NB4 (cell line): Measurements from ENCODE around the gene ESR2.
"Not testable (repeated sequence)": the region's sequence is repeated elsewhere in the genome, so short reads cannot be mapped to it uniquely, and the experiment has no call there.

Source experiments
- DNase-seq: peaks from one replicate; pipeline ENCODE4 v3.0.0; 2010; ENCODE audit warnings: low read depth
- H3K4me3 ChIP-seq: one replicate; pipeline ENCODE4 v1.5.1; 2011; ENCODE audit warnings: mild to moderate bottlenecking, low read depth, low read length, moderate library complexity
- CTCF ChIP-seq: IDR thresholded peaks from one replicate; pipeline ENCODE4 v1.5.1; 2012; ENCODE audit warnings: low read depth, low read length
- MAX ChIP-seq: IDR thresholded peaks from 2 replicates; pipeline ENCODE4 v1.6.1; 2011; ENCODE audit warnings: low read depth, low read length
- MYC ChIP-seq: IDR thresholded peaks from 2 replicates; pipeline ENCODE4 v1.6.1; 2011; ENCODE audit warnings: low read depth, low read length
- POLR2A ChIP-seq: IDR thresholded peaks from 2 replicates; pipeline ENCODE4 v1.6.1; 2011; ENCODE audit warnings: mild to moderate bottlenecking; ENCODE audit not compliant: insufficient read length; ENCODE audit errors: extremely low read depth

Gene ESR2

GRCh38 chr14:64185184-64185583 lies 109.0 kb downstream of the ESR2 start:
- TF ChIP-seq MYC (no peak), CTCF (no peak), MAX (no peak), POLR2A (no peak)

GRCh38 chr14:64184103-64184729 lies 110.0 kb downstream of the ESR2 start:
- DNase-seq = no peak
- TF ChIP-seq MYC (no peak), POLR2A (no peak), CTCF (no peak), MAX (no peak)

More at GRCh38 chr14:64185184-64185583, 109.0 kb downstream of the ESR2 start:
- no peak overlapping the region for H3K4me3 ChIP-seq
- no peak for DNase-seq

GRCh38 chr14:64182908-64183307 lies 111.3 kb downstream of the ESR2 start:
- not testable (repeated sequence) for DNase-seq

More at GRCh38 chr14:64184103-64184729, 110.0 kb downstream of the ESR2 start:
- no peak overlapping the region for H3K4me3 ChIP-seq

GRCh38 chr14:64178814-64179213 lies 115.4 kb downstream of the ESR2 start:
- TF ChIP-seq POLR2A (no peak), CTCF (no peak), MYC (no peak), MAX (no peak)
- DNase-seq = no peak
- H3K4me3 ChIP-seq = no peak overlapping the region

More at GRCh38 chr14:64182908-64183307, 111.3 kb downstream of the ESR2 start:
- not testable (repeated sequence) for H3K4me3 ChIP-seq

- no peak for TF ChIP-seq POLR2A
- no peak for TF ChIP-seq MAX
- TF ChIP-seq MYC = no peak
- no peak for TF ChIP-seq CTCF
- DNase-seq = no peak
- H3K4me3 ChIP-seq = no peak overlapping the region
Observed at GRCh38 chr14:64176330-64176729, 117.8 kb downstream of the ESR2 start.

GRCh38 chr14:64174922-64175782 lies 119.0 kb downstream of the ESR2 start:
- TF ChIP-seq CTCF (no peak), MYC (no peak), MAX (no peak), POLR2A (no peak)
- DNase-seq = no peak
- H3K4me3 ChIP-seq = no peak overlapping the region
